Sigmoid colon (tissue), 4 donors: ENCODE measurements around the gene CTXN1.

Source experiments
- POLR2A ChIP-seq, 2 donors: fragments of 450-650 bp; IDR thresholded peaks; one replicate each; pipeline ENCODE4 v1.6.1; 2016; ENCODE audit warnings: antibody characterized with exemption in 2 of 2, mild to moderate bottlenecking in 2 of 2, moderate library complexity in 2 of 2
- POLR2AphosphoS5 ChIP-seq, 4 donors: sonication (generic); formaldehyde crosslinking; IDR thresholded peaks; one replicate each; pipeline ENCODE4 v1.6.1; 2017; ENCODE audit warnings: antibody characterized with exemption in 4 of 4

- TF ChIP-seq POLR2A (IDR thresholded peaks at IDR 0.05) (no peak), POLR2AphosphoS5 (IDR thresholded peaks at IDR 0.05) (no peak)
Observed at GRCh38 chr19:7888826-7889217, 37.1 kb downstream of the CTXN1 start.
